HG03521 (cell line): ENCODE data around the gene OR52K2.
"Not testable (repeated sequence)": the region's sequence is repeated elsewhere in the genome, so short reads cannot be mapped to it uniquely, and the experiment has no call there.

Experiments used
- ATAC-seq: cut with Tn5 transposase; IDR thresholded peaks from one replicate; pipeline ENCODE4 v1.9.1; 2021; ENCODE audit warnings: mild to moderate bottlenecking, moderate library complexity; ENCODE audit not compliant: unreplicated experiment

The OR52K2 gene

GRCh38 chr11:4448995-4449394, at the start of gene OR52K2:
Gene OR52K2, plus strand, starts transcription at chr11:4449295. Its CDS starts 45 bp downstream, at chr11:4449340.
- no peak for ATAC-seq

- ATAC-seq: not testable (repeated sequence)
Measured at GRCh38 chr11:4406206-4406605, 42.9 kb upstream of the OR52K2 start.

GRCh38 chr11:4416306-4416705, 32.8 kb upstream of the OR52K2 start:
- ATAC-seq: no peak

GRCh38 chr11:4416816-4417215, 32.3 kb upstream of the OR52K2 start:
- no peak for ATAC-seq

- ATAC-seq: no peak
Measured at GRCh38 chr11:4418403-4418802, 30.7 kb upstream of the OR52K2 start.

GRCh38 chr11:4430051-4430450, 19.0 kb upstream of the OR52K2 start:
- no peak for ATAC-seq

- no peak for ATAC-seq
Measured at GRCh38 chr11:4433856-4434255, 15.2 kb upstream of the OR52K2 start.

- no peak for ATAC-seq
Measured at GRCh38 chr11:4436411-4436810, 12.7 kb upstream of the OR52K2 start.

- ATAC-seq: no peak
Measured at GRCh38 chr11:4441515-4441914, 7.6 kb upstream of the OR52K2 start.

- ATAC-seq: no peak
Measured at GRCh38 chr11:4443232-4443891, 5.7 kb upstream of the OR52K2 start.

- no peak for ATAC-seq
Measured at GRCh38 chr11:4453118-4453517, 4.0 kb downstream of the OR52K2 start.

GRCh38 chr11:4454021-4454420, 4.9 kb downstream of the OR52K2 start:
- ATAC-seq: no peak

- ATAC-seq: no peak
Measured at GRCh38 chr11:4455419-4455818, 6.3 kb downstream of the OR52K2 start.

GRCh38 chr11:4459500-4459899, 10.4 kb downstream of the OR52K2 start:
- ATAC-seq: no peak

GRCh38 chr11:4460151-4460550, 11.1 kb downstream of the OR52K2 start:
- ATAC-seq: no peak

GRCh38 chr11:4464216-4465159, 15.4 kb downstream of the OR52K2 start:
- ATAC-seq: no peak

GRCh38 chr11:4465407-4465806, 16.3 kb downstream of the OR52K2 start:
- ATAC-seq: no peak

- no peak for ATAC-seq
Measured at GRCh38 chr11:4466131-4466870, 17.2 kb downstream of the OR52K2 start.

- no peak for ATAC-seq
Measured at GRCh38 chr11:4466871-4467442, 17.9 kb downstream of the OR52K2 start.

- ATAC-seq: no peak
Measured at GRCh38 chr11:4467811-4468606, 18.9 kb downstream of the OR52K2 start.
